GM12878 (cell line): ENCODE measurements around the gene ZNF860. TPM values are rescaled to one million over a fixed set of nuclear protein-coding genes. Genes with fewer than 3 reads are reported as not detected.

ENCODE experiments used
- ATAC-seq: fragments of 200-7000 bp; cut with Tn5 transposase; 3 replicates; pipeline ENCODE4 v1.9.1; 2020; ENCODE audit warnings: mild to moderate bottlenecking, moderate library complexity
- BruUV-seq: library from RNA; stranded (reverse); fragments of 400-500 nt; replicated peaks from 2 replicates; lab custom pipeline; 2021; lab: Mats Ljungman, UMichigan
- CTCF ChIA-PET: fragments of 300-600 bp; sonication (Branson Sonifier 250); formaldehyde crosslinking; extraction: SDS; loops from one replicate; lab custom pipeline; 2021; ENCODE audit warnings: inconsistent platforms; lab: Yijun Ruan, JAX
- POLR2A ChIA-PET: fragments of 350-600 bp; formaldehyde crosslinking; extraction: SDS; loops from one replicate; lab custom pipeline; 2021; ENCODE audit warnings: inconsistent platforms; lab: Charles Lee
- RAD21 ChIA-PET: fragments of 300-600 bp; sonication (Branson Sonifier 250); formaldehyde crosslinking; loops from one replicate; lab custom pipeline; 2023; ENCODE audit warnings: antibody characterized with exemption; ENCODE audit not compliant: unreplicated experiment; lab: Charles Lee
- SMC1A ChIA-PET: fragments of 300-600 bp; sonication (Branson Sonifier 250); formaldehyde crosslinking; loops from one replicate; lab custom pipeline; 2023; ENCODE audit not compliant: unreplicated experiment, uncharacterized antibody; lab: Charles Lee
- DNase-seq: peaks from one replicate; pipeline ENCODE4 v3.0.0-alpha.2; 2011; ENCODE audit warnings: low read depth, low spot score
- FAIRE-seq: peaks from 3 replicates; lab custom pipeline; 2011; peaks lifted over from hg19 to GRCh38; lab: Jason Lieb, UNC
- H2AFZ ChIP-seq: 2 replicates; pipeline ENCODE4 v1.6.0; 2011; ENCODE audit warnings: low read depth, low read length, control low read depth; ENCODE audit not compliant: control insufficient read depth
- H3K27ac ChIP-seq: 2 replicates; pipeline ENCODE4 v1.5.1; 2011; ENCODE audit warnings: control low read depth; ENCODE audit not compliant: control insufficient read depth, insufficient read depth
- H3K27me3 ChIP-seq, 2 experiments: replicated peaks in 1 of 2; 2 replicates each; pipeline versions ENCODE4 v1.6.0 to v1.6.1; 2011; ENCODE audit warnings: low read length in 1 of 2; ENCODE audit not compliant: control insufficient read depth in 2 of 2, insufficient read depth in 2 of 2
- H3K36me3 ChIP-seq, 2 experiments: 2 replicates each; pipeline ENCODE4 v1.5.1; 2011; ENCODE audit warnings: low read length in 1 of 2; ENCODE audit not compliant: control insufficient read depth in 2 of 2, insufficient read depth in 2 of 2
- H3K4me1 ChIP-seq: 2 replicates; pipeline ENCODE4 v1.6.1; 2011; ENCODE audit warnings: mild to moderate bottlenecking, low read length, moderate library complexity, mixed read lengths; ENCODE audit not compliant: control insufficient read depth, insufficient read depth
- H3K4me2 ChIP-seq: 2 replicates; pipeline ENCODE4 v1.6.0; 2011; ENCODE audit warnings: control low read depth; ENCODE audit not compliant: control insufficient read depth, insufficient read depth
- H3K4me3 ChIP-seq: fragments of 200-600 bp; sonication (generic); 2 replicates; pipeline ENCODE4 v1.5.1; 2016
- H3K79me2 ChIP-seq: 2 replicates; pipeline ENCODE4 v1.6.0; 2011; ENCODE audit warnings: low read length; ENCODE audit not compliant: control insufficient read depth, insufficient read depth
- H3K9ac ChIP-seq: 2 replicates; pipeline ENCODE4 v1.8.0; 2011; ENCODE audit warnings: low read length, control low read depth, mixed read lengths; ENCODE audit not compliant: control insufficient read depth, insufficient read depth
- H3K9me3 ChIP-seq: replicated peaks from 3 replicates; pipeline ENCODE4 v1.5.1; 2011; ENCODE audit warnings: mild to moderate bottlenecking, low read length; ENCODE audit not compliant: control insufficient read depth, insufficient read depth
- H4K20me1 ChIP-seq: 2 replicates; pipeline ENCODE4 v1.6.0; 2011; ENCODE audit not compliant: control insufficient read depth, insufficient read depth
- ETV6 ChIP-seq, 2 experiments: fragments of 450-650 bp in 1 of 2; IDR thresholded peaks in 1 of 2; conservative IDR thresholded peaks in 1 of 2; 2 replicates each; pipeline ENCODE4 v1.6.1; 2014; ENCODE audit warnings: antibody characterized with exemption in 1 of 2, borderline replicate concordance in 1 of 2, low read depth in 1 of 2, mild to moderate bottlenecking in 1 of 2, moderate library complexity in 1 of 2
- HDAC2 ChIP-seq: fragments of 200-600 bp; sonication (generic); IDR thresholded peaks from 2 replicates; pipeline ENCODE4 v1.6.1; 2017
- IKZF2 ChIP-seq, 2 experiments: fragments of 450-650 bp; IDR thresholded peaks; 2 replicates each; pipeline ENCODE4 v1.6.1; 2017; ENCODE audit warnings: mild to moderate bottlenecking in 2 of 2, moderate library complexity in 2 of 2
- IRF4 ChIP-seq: IDR thresholded peaks from 2 replicates; pipeline ENCODE4 v1.6.1; 2011; ENCODE audit warnings: low read depth, low read length
- MEF2A ChIP-seq: IDR thresholded peaks from 2 replicates; pipeline ENCODE4 v1.6.1; 2011; ENCODE audit warnings: low read depth, mild to moderate bottlenecking, low read length, moderate library complexity; ENCODE audit not compliant: insufficient read depth
- NFIC ChIP-seq: IDR thresholded peaks from 2 replicates; pipeline ENCODE4 v1.6.1; 2012; ENCODE audit warnings: low read depth, mild to moderate bottlenecking, inconsistent platforms, low read length, moderate library complexity
- RB1 ChIP-seq: fragments of 450-650 bp; formaldehyde crosslinking; IDR thresholded peaks from 2 replicates; pipeline ENCODE4 v1.6.1; 2017; ENCODE audit warnings: mild to moderate bottlenecking, borderline replicate concordance
- RUNX3 ChIP-seq: IDR thresholded peaks from 2 replicates; pipeline ENCODE4 v1.6.1; 2012; ENCODE audit warnings: low read length, inconsistent platforms
- SPI1 ChIP-seq: IDR thresholded peaks from 2 replicates; pipeline ENCODE4 v1.6.1; 2011; ENCODE audit warnings: low read depth, mild to moderate bottlenecking, low read length, moderate library complexity, borderline replicate concordance; ENCODE audit not compliant: insufficient read depth
- SRF ChIP-seq, 2 experiments: IDR thresholded peaks; 2 replicates each; pipeline ENCODE4 v1.6.1; 2011; ENCODE audit warnings: low read depth in 2 of 2, low read length in 2 of 2, mild to moderate bottlenecking in 1 of 2, moderate library complexity in 1 of 2
- TCF3 ChIP-seq: IDR thresholded peaks from 2 replicates; pipeline ENCODE4 v1.6.1; 2012; ENCODE audit warnings: low read depth, mild to moderate bottlenecking, low read length, borderline replicate concordance; ENCODE audit not compliant: insufficient read depth
- WRNIP1 ChIP-seq: IDR thresholded peaks from 2 replicates; pipeline ENCODE4 v1.6.1; 2011; ENCODE audit warnings: low read depth, low read length, improper control_type of control experiment, borderline replicate concordance
- ZNF24 ChIP-seq: fragments of 450-650 bp; IDR thresholded peaks from 2 replicates; pipeline ENCODE4 v1.6.1; 2017; ENCODE audit warnings: antibody characterized with exemption, mild to moderate bottlenecking
- WGBS: methylation state at CpG from one replicate; pipeline ENCODE4 v1.1.6; 2016; ENCODE audit warnings: low lambda C conversion rate; ENCODE audit not compliant: insufficient replicate concordance, insufficient coverage; ENCODE audit errors: missing lambda C conversion rate; 5-methylcytosine and 5-hydroxymethylcytosine counted together
- in situ Hi-C: fragments of 300-500 bp; cut with MboI; formaldehyde crosslinking; loops from 9 replicates; pipeline ENCODE4 v1.14.3; 2018; ENCODE audit warnings: mixed read lengths
- intact Hi-C: fragments of 100-400 bp; cut with micrococcal nuclease; formaldehyde crosslinking; loops from one replicate; pipeline ENCODE4 v1.14.2; 2022; ENCODE audit not compliant: unreplicated experiment
- polyA plus RNA-seq, 11 experiments: library from polyadenylated mRNA; depleted of rRNA in 4 of 11; unstranded in 6 of 11; stranded (reverse) in 5 of 11; fragments of >200 nt; fragmentation: Nextera tagmentation in 4 of 11; fragmentation: Illumina TruSeq in 1 of 11; extraction: Ambion mirVana in 4 of 11; extraction: Trizol in 1 of 11; gene quantifications; 1 replicate in 1 of 11; 2 replicates in 10 of 11; pipeline versions ENCODE4 v1.2.1 to v1.2.3, GENCODE V29; 2011 to 2016; ENCODE audit warnings: inconsistent platforms in 2 of 11, missing spikeins in 2 of 11, low read depth in 1 of 11
- total RNA-seq, 4 experiments: library from RNA; depleted of rRNA in 3 of 4; stranded (reverse); fragments of >200 nt in 3 of 4; fragmentation: Illumina TruSeq in 1 of 4; extraction: Trizol in 1 of 4; gene quantifications; 2 replicates each; pipeline versions ENCODE4 v1.2.1 to v1.2.3, GENCODE V29; 2013 to 2021
- TF ChIP-seq, protein P1 (sequence below): fragments of 450-650 bp; formaldehyde crosslinking; IDR thresholded peaks from 2 replicates; pipeline ENCODE4 v1.5.0; 2022; ENCODE audit warnings: mild to moderate bottlenecking, missing genetic modification characterization
- TF ChIP-seq, protein P2 (sequence below): fragments of 450-650 bp; IDR thresholded peaks from 2 replicates; pipeline ENCODE4 v1.6.1; 2017; ENCODE audit warnings: mild to moderate bottlenecking, low read depth, inconsistent platforms; ENCODE audit not compliant: poor library complexity, severe bottlenecking
- TF ChIP-seq, protein P3 (sequence below): IDR thresholded peaks from 2 replicates; pipeline ENCODE4 v1.6.1; 2012; ENCODE audit warnings: low read length, inconsistent platforms

Gene ZNF860
- total and polyA plus RNA-seq, 10 of the 15 experiments (the other 5 are each of a cell fraction or from before 2014, with no cell fraction given): not detected

DNA sequence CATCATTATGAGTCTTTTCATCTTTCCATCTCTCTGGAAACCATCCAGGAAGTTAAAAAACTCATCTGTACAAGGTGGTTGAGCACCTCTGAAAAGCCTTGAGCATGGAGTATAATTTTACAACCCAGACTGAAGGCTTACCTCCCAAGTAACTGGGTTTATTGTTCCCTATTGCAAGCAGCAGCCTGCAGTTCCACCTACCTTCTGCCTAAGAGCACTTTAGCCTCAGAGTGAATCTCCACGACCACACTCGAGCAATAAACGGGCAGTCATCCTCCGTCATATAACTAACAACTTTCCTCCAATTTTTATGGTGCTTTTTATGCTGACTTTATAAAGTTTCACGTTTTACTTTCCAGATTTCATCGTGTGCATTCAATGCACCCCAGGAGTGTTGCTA, 33.3 kb upstream of the ZNF860 start (continued):
- TF ChIP-seq RB1: no peak
- no peak for TF ChIP-seq ZNF24
- TF ChIP-seq, protein P1, sequence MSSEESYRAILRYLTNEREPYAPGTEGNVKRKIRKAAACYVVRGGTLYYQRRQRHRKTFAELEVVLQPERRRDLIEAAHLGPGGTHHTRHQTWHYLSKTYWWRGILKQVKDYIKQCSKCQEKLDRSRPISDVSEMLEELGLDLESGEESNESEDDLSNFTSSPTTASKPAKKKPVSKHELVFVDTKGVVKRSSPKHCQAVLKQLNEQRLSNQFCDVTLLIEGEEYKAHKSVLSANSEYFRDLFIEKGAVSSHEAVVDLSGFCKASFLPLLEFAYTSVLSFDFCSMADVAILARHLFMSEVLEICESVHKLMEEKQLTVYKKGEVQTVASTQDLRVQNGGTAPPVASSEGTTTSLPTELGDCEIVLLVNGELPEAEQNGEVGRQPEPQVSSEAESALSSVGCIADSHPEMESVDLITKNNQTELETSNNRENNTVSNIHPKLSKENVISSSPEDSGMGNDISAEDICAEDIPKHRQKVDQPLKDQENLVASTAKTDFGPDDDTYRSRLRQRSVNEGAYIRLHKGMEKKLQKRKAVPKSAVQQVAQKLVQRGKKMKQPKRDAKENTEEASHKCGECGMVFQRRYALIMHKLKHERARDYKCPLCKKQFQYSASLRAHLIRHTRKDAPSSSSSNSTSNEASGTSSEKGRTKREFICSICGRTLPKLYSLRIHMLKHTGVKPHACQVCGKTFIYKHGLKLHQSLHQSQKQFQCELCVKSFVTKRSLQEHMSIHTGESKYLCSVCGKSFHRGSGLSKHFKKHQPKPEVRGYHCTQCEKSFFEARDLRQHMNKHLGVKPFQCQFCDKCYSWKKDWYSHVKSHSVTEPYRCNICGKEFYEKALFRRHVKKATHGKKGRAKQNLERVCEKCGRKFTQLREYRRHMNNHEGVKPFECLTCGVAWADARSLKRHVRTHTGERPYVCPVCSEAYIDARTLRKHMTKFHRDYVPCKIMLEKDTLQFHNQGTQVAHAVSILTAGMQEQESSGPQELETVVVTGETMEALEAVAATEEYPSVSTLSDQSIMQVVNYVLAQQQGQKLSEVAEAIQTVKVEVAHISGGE: no peak
- TF ChIP-seq SRF (IDR thresholded peaks at IDR 0.05; ENCODE audit: low read depth in 2 of 2, low read length in 2 of 2): no peak
- TF ChIP-seq, protein P2, sequence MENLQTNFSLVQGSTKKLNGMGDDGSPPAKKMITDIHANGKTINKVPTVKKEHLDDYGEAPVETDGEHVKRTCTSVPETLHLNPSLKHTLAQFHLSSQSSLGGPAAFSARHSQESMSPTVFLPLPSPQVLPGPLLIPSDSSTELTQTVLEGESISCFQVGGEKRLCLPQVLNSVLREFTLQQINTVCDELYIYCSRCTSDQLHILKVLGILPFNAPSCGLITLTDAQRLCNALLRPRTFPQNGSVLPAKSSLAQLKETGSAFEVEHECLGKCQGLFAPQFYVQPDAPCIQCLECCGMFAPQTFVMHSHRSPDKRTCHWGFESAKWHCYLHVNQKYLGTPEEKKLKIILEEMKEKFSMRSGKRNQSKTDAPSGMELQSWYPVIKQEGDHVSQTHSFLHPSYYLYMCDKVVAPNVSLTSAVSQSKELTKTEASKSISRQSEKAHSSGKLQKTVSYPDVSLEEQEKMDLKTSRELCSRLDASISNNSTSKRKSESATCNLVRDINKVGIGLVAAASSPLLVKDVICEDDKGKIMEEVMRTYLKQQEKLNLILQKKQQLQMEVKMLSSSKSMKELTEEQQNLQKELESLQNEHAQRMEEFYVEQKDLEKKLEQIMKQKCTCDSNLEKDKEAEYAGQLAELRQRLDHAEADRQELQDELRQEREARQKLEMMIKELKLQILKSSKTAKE: no peak

DNA sequence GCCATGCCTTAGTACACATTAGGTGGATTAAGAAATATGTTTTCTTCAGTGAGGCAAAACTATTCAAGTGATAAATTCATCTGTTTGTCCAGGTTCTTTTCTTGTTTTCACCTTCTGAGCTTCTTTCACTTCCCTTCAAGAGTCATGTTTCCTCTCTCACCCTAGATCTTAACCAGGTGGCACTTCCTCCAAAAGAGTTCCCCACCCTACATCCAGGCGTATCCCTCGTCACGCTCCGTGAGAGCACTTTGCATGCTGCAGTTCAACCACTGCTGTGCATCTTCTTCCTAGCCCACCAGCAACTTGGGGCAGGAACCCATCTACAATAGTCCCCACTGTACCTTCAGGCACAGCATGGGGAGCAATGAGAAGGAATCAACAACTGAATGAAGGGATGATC, 29.3 kb upstream of the ZNF860 start:
- no TSS peak for BruUV-seq
- H3K9me3 ChIP-seq: peaks cover 5% of the 10 kb centered on the region; the same call in 2 of the 3 replicates
- no peak overlapping the region for H2AFZ ChIP-seq
- in situ Hi-C loops: no loop called here
- intact Hi-C loops: no loop called here
- H3K36me3 ChIP-seq: no peaks in the 10 kb centered on the region
- 3% methylated on average over 4 of the region's 4 CpGs for WGBS
- no peaks in the 10 kb centered on the region; the same call in 1 of the 2 replicates for H4K20me1 ChIP-seq
- FAIRE-seq: no peak
- RAD21 ChIA-PET: interaction anchor here (0.8 kb wide), 1 partner anchor 9 kb away, joined by 3 read pairs; no protein-coding TSS in a partner anchor
- peaks cover 0 to 5% of the 10 kb centered on the region in 2 experiments; a peak in 2 of 4 replicates for H3K27me3 ChIP-seq
- ATAC-seq: peak; percentile 74
- SMC1A ChIA-PET: interaction anchor here (1.4 to 1.5 kb wide), 2 partner anchors 9 to 79 kb away, joined by 3 to 6 read pairs; no protein-coding TSS in a partner anchor
- H3K27ac ChIP-seq: no peak overlapping the region
- H3K79me2 ChIP-seq: no peaks in the 10 kb centered on the region
- H3K4me3 ChIP-seq: no peak overlapping the region
- POLR2A ChIA-PET: no interaction called here
- H3K4me2 ChIP-seq: peak overlapping the region; percentile 13; the same call in 1 of the 2 replicates
- H3K9ac ChIP-seq: no peak overlapping the region
- peaks cover 8% of the 10 kb centered on the region for H3K4me1 ChIP-seq
- no peak for DNase-seq
- CTCF ChIA-PET: no interaction called here
- peak in 1 of 2 experiments; percentile 51; a peak in 1 of 4 replicates for TF ChIP-seq ETV6 (conservative IDR thresholded peaks at IDR 0.05 in 1 of 2, IDR thresholded peaks at IDR 0.05 in 1 of 2; ENCODE audit: borderline replicate concordance in 1 of 2, low read depth in 1 of 2)
- peak in 1 of 2 experiments; percentile 26; a peak in 1 of 4 replicates for TF ChIP-seq IKZF2 (IDR thresholded peaks at IDR 0.05)
- no peak for TF ChIP-seq HDAC2
- no peak for TF ChIP-seq WRNIP1
- peak; percentile 39; the same call in 1 of the 2 replicates for TF ChIP-seq RUNX3
- TF ChIP-seq MEF2A: no peak
- TF ChIP-seq, protein P3, sequence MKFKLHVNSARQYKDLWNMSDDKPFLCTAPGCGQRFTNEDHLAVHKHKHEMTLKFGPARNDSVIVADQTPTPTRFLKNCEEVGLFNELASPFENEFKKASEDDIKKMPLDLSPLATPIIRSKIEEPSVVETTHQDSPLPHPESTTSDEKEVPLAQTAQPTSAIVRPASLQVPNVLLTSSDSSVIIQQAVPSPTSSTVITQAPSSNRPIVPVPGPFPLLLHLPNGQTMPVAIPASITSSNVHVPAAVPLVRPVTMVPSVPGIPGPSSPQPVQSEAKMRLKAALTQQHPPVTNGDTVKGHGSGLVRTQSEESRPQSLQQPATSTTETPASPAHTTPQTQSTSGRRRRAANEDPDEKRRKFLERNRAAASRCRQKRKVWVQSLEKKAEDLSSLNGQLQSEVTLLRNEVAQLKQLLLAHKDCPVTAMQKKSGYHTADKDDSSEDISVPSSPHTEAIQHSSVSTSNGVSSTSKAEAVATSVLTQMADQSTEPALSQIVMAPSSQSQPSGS: peak; percentile 52; the same call in 1 of the 2 replicates
- TF ChIP-seq IRF4: 0 out of 2 replicates have a peak, but pooled peaks have one; percentile 11
- TF ChIP-seq NFIC: peak; percentile 20; the same call in 1 of the 2 replicates
- TF ChIP-seq TCF3: peak; percentile 43; the same call in 1 of the 2 replicates
- TF ChIP-seq SPI1: peak; percentile 81; the same call in 1 of the 2 replicates
